ENCODE results near the gene EVI5. TPM values are rescaled to one million over a fixed set of nuclear protein-coding genes. Genes with fewer than 3 reads are reported as not detected.

The EVI5 gene
- total and polyA plus RNA-seq, 10 of the 15 experiments (the other 5 are each of a cell fraction or from before 2014, with no cell fraction given): 0.27 to 6.8 (median 1.7) TPM

DNA sequence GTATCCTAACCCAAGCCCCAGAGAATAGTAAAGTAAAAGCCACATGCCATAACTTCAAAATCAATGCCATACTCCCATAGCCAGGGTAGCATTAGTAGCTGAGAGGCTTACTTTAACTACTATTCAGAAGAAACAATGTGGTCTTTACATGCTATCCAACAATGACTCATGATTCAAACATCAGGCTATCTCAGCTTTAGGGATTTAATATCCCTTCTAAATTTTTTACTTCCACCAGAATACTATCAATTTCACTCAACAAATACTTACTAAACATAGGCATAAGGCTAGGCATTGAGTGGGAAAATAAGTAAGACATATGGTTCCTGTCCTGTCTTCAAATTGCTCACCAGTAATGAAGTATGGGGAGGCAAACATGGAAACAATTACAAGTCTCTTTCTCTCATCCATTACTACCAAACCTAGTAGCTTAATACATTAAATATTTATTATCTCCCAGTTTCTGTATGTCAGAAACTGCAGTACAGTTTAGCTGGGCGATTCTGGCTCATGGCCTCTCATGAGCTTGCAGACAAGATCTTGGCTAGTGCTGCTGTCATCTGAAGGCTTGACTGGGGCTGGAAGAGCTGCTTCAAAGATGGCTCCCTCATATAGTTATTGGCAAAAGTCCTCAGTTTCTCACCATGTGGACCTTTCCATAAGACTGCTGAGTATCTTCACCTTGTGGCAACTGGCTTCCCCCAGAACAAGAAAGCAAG lies 30.7 kb downstream of the EVI5 start:
- FAIRE-seq: no peak
- CTCF ChIA-PET: interaction anchor here (2.3 kb wide), 1 partner anchor 64 kb away, joined by 12 read pairs; no protein-coding TSS in a partner anchor

More for the DNA sequence above, 30.7 kb downstream of the EVI5 start:
- Histone ChIP-seq H3K9me3 (replicated peaks; ENCODE audit: control insufficient read depth, insufficient read depth, low read length) (no peaks in the 10 kb centered on the region; the same call in 2 of the 3 replicates), H3K9ac (ENCODE audit: control insufficient read depth, insufficient read depth, low read length) (no peak overlapping the region), H3K4me1 (ENCODE audit: control insufficient read depth, insufficient read depth, low read length) (no peaks in the 10 kb centered on the region), H3K4me2 (ENCODE audit: control insufficient read depth, insufficient read depth) (no peak overlapping the region), H3K36me3 (ENCODE audit: control insufficient read depth in 2 of 2, insufficient read depth in 2 of 2, low read length in 1 of 2) (no peaks in the 10 kb centered on the region), H2AFZ (ENCODE audit: control insufficient read depth, low read depth, low read length) (no peak overlapping the region), H3K27me3 (replicated peaks in 1 of 2; ENCODE audit: control insufficient read depth in 2 of 2, insufficient read depth in 2 of 2, low read length in 1 of 2) (no peaks in the 10 kb centered on the region), H3K27ac (ENCODE audit: control insufficient read depth, insufficient read depth) (no peak overlapping the region), H4K20me1 (ENCODE audit: control insufficient read depth, insufficient read depth) (no peaks in the 10 kb centered on the region), H3K4me3 (no peak overlapping the region), H3K79me2 (ENCODE audit: control insufficient read depth, insufficient read depth, low read length) (no peaks in the 10 kb centered on the region)
- in situ Hi-C loops (cut with MboI): no loop called here
- no peak for DNase-seq (ENCODE audit: low read depth, low spot score)
- no TSS peak for BruUV-seq (replicated peaks)
- TF ChIP-seq MTA3 (IDR thresholded peaks at IDR 0.05; ENCODE audit: borderline replicate concordance, low read length): no peak
- TF ChIP-seq PAX5 (IDR thresholded peaks at IDR 0.05; ENCODE audit: borderline replicate concordance, low read depth, low read length): no peak
- no peak for TF ChIP-seq ZNF384 (IDR thresholded peaks at IDR 0.05; ENCODE audit: borderline replicate concordance, low read depth, low read length)
- no peak for TF ChIP-seq RB1 (IDR thresholded peaks at IDR 0.05; ENCODE audit: borderline replicate concordance)
- no peak for TF ChIP-seq E2F8 (IDR thresholded peaks at IDR 0.05; ENCODE audit: low read depth, partially characterized antibody)
- TF ChIP-seq SRF (IDR thresholded peaks at IDR 0.05; ENCODE audit: low read depth in 2 of 2, low read length in 2 of 2): no peak
- TF ChIP-seq CHD2 (IDR thresholded peaks at IDR 0.05; ENCODE audit: borderline replicate concordance, low read depth, low read length): no peak
- no peak for TF ChIP-seq ESRRA (IDR thresholded peaks at IDR 0.05; ENCODE audit: low read length)
- TF ChIP-seq YY1 (IDR thresholded peaks at IDR 0.05; ENCODE audit: low read depth, low read length): no peak
- TF ChIP-seq MXI1 (IDR thresholded peaks at IDR 0.05; ENCODE audit: low read depth, low read length): no peak
- TF ChIP-seq RFX5 (IDR thresholded peaks at IDR 0.05; ENCODE audit: low read depth, low read length): no peak
- no peak for TF ChIP-seq BRCA1 (IDR thresholded peaks at IDR 0.05; ENCODE audit: low read depth, low read length)
- TF ChIP-seq GABPA (IDR thresholded peaks at IDR 0.05; ENCODE audit: low read depth): no peak
- TF ChIP-seq JUNB (IDR thresholded peaks at IDR 0.05): no peak
- no peak for TF ChIP-seq POLR2A (IDR thresholded peaks at IDR 0.05; ENCODE audit: low read depth, low read length)
- ATAC-seq: no peak
- RAD21 ChIA-PET (ENCODE audit: unreplicated experiment): interaction anchor here (1.3 kb wide), 1 partner anchor 64 kb away, joined by 8 read pairs; no protein-coding TSS in a partner anchor
- SMC1A ChIA-PET (ENCODE audit: uncharacterized antibody, unreplicated experiment): interaction anchor here (0.6 to 3.1 kb wide), 4 partner anchors 10 to 64 kb away, joined by 3 to 20 read pairs (median 4); no protein-coding TSS in a partner anchor
- POLR2A ChIA-PET: no interaction called here
- intact Hi-C loops (cut with micrococcal nuclease; ENCODE audit: unreplicated experiment): no loop called here
- WGBS (ENCODE audit: insufficient coverage, insufficient replicate concordance, low lambda C conversion rate, missing lambda C conversion rate): 26% methylated on average over 1 of the region's 1 CpG
